Measurements from ENCODE around the gene TST. TPM values are rescaled to one million over a fixed set of nuclear protein-coding genes. Genes with fewer than 3 reads are reported as not detected.

Gene TST
- total RNA-seq, 4 donors from 2014 or later: 27.0 to 44.8 (median 38.6) TPM

DNA sequence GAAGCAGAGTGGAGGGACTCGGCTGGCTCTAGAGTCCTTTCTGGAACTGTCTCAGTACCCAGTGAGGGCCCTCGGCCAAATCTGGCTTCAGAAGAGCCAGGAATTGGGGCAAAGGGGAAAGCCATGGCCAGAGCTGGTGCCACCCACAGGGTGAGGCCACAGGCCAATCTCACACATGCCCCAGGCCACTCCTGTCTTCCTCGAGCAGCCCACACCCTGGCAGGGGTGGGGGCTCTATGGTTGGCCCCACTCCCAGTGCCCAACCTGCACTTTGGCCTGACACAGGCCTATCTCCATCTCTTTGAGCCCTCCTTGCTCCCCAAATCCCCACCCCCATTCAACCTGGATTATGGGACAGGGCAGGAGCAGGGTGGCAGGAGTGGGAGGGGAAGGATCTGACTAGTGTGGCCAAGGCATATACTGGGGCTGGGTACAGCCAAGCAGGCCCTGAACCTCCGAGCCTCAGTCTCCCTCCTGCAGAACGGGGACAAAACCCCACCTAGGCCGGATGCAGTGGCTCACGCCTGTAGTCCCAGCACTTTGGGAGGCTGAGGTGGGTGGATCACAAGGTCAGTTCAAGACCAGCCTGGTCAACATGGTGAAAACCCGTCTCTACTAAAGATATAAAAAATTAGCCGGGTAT lies 6.9 kb downstream of the TST start:
- Histone ChIP-seq H3K36me3 (peaks cover 0 to 19% (median 5%) of the 10 kb centered on the region in 4 donors), H3K27ac (replicated peaks in 1 of 4) (peak overlapping the region in 2 of 4 donors; percentile 22 to 28), H3K27me3 (no peaks in the 10 kb centered on the region), H3K4me3 (no peak overlapping the region), H3K9me3 (no peaks in the 10 kb centered on the region), H3K4me1 (peaks cover 36 to 59% (median 44%) of the 10 kb centered on the region in 4 donors)
- intact Hi-C loops (cut with DNase I): no loop called here
- no peak for TF ChIP-seq POLR2AphosphoS5 (IDR thresholded peaks at IDR 0.05)
- no peak for TF ChIP-seq POLR2A (IDR thresholded peaks at IDR 0.05; ENCODE audit: low read depth)
- TF ChIP-seq, protein P1, sequence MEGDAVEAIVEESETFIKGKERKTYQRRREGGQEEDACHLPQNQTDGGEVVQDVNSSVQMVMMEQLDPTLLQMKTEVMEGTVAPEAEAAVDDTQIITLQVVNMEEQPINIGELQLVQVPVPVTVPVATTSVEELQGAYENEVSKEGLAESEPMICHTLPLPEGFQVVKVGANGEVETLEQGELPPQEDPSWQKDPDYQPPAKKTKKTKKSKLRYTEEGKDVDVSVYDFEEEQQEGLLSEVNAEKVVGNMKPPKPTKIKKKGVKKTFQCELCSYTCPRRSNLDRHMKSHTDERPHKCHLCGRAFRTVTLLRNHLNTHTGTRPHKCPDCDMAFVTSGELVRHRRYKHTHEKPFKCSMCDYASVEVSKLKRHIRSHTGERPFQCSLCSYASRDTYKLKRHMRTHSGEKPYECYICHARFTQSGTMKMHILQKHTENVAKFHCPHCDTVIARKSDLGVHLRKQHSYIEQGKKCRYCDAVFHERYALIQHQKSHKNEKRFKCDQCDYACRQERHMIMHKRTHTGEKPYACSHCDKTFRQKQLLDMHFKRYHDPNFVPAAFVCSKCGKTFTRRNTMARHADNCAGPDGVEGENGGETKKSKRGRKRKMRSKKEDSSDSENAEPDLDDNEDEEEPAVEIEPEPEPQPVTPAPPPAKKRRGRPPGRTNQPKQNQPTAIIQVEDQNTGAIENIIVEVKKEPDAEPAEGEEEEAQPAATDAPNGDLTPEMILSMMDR (IDR thresholded peaks at IDR 0.05): no peak
- TF ChIP-seq EP300 (IDR thresholded peaks at IDR 0.05): no peak
- DNase-seq (ENCODE audit: extremely low spot score): no peak
- 88% methylated on average over 9 of the region's 9 CpGs for WGBS

DNA sequence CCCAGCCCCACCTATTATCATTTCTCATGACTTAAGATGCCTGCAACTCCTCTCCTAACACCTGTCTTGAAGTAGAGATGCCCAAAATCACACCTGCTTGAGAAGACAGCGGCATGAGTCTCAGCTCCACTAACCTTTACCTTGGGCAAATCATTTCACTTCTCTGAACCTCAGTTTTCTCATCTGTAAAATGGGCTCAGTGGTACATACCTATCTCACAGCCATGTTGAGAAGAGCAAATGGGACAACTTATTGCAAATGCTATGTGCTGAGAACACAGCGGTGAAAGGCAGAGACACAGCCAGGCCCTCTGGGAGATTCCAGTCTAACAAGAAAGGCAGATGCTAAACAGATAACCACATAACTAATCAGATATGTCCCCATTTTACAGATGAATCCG lies 7.8 kb downstream of the TST start:
- Histone ChIP-seq H3K27ac (replicated peaks in 1 of 4) (no peak overlapping the region), H3K9me3 (no peaks in the 10 kb centered on the region), H3K4me3 (no peak overlapping the region), H3K36me3 (peaks cover 0 to 10% (median 1%) of the 10 kb centered on the region in 4 donors), H3K4me1 (peaks cover 26 to 53% (median 35%) of the 10 kb centered on the region in 4 donors), H3K27me3 (no peaks in the 10 kb centered on the region)
- intact Hi-C loops (cut with DNase I): no loop called here
- WGBS: 90% methylated on average over 3 of the region's 3 CpGs
- TF ChIP-seq POLR2A (IDR thresholded peaks at IDR 0.05; ENCODE audit: low read depth) (no peak), EP300 (IDR thresholded peaks at IDR 0.05) (no peak), POLR2AphosphoS5 (IDR thresholded peaks at IDR 0.05) (no peak)
- TF ChIP-seq, protein P1 (IDR thresholded peaks at IDR 0.05): no peak
- no peak for DNase-seq (ENCODE audit: extremely low spot score)

DNA sequence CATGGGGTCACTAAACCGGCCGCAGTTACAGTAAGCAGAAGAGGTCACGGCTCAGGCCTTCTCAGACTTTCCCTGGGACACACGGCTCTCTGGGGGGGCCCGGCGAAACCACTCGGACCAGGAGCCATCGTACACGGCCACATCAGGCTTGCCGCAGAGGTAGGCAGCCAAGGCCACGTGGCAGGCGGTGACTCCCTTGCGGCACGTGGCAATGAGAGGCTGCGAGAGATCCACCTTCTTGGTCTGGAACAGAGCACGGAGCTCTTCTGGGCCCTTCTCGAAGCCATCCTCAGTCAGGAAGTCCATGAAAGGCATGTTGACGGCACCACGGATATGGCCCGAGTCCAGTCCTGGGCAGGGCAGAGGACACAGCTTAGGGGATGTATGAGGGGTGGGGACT lies 8.3 kb downstream of the TST start:
- no peaks in the 10 kb centered on the region for H3K9me3 ChIP-seq
- no peak overlapping the region for H3K4me3 ChIP-seq
- no peaks in the 10 kb centered on the region for H3K27me3 ChIP-seq
- no peak for DNase-seq (ENCODE audit: extremely low spot score)
- 93% methylated on average over 5 of the region's 20 CpGs for WGBS
- intact Hi-C loops (cut with DNase I): no loop called here
- H3K4me1 ChIP-seq: peaks cover 22 to 48% (median 30%) of the 10 kb centered on the region in 4 donors
- TF ChIP-seq POLR2A (IDR thresholded peaks at IDR 0.05; ENCODE audit: low read depth): no peak
- TF ChIP-seq, protein P1 (IDR thresholded peaks at IDR 0.05): no peak
- TF ChIP-seq EP300 (IDR thresholded peaks at IDR 0.05): no peak
- TF ChIP-seq POLR2AphosphoS5 (IDR thresholded peaks at IDR 0.05): no peak
- H3K27ac ChIP-seq (replicated peaks in 1 of 4): no peak overlapping the region
- peaks cover 0 to 9% (median 0%) of the 10 kb centered on the region in 4 donors for H3K36me3 ChIP-seq

DNA sequence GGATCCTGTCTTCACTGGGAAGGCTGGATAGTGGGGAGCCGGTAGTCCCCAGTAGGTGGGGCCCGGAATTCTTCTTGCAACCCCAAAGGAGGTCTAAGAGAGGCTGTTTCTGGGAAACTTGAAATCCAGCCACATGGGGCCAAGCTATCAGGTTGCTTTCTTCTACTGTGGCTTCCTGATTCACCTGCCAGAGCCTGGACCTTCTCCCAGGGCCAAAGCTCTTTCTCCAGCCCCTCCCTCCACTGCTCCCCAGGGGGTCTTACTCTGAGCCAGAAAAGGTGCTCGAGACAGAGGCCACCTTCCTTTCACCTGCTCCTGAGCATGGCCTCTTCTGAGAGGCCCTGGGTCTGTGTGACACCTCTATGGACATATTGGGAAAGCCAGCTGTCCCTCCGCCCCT lies 9.1 kb downstream of the TST start:
- Histone ChIP-seq H3K27ac (replicated peaks in 1 of 4) (no peak overlapping the region), H3K9me3 (no peaks in the 10 kb centered on the region), H3K4me3 (no peak overlapping the region), H3K36me3 (peaks cover 0 to 9% (median 0%) of the 10 kb centered on the region in 4 donors), H3K27me3 (no peaks in the 10 kb centered on the region), H3K4me1 (peaks cover 17 to 43% (median 23%) of the 10 kb centered on the region in 4 donors)
- DNase-seq (ENCODE audit: extremely low spot score): no peak
- intact Hi-C loops (cut with DNase I): no loop called here
- no peak for TF ChIP-seq POLR2A (IDR thresholded peaks at IDR 0.05; ENCODE audit: low read depth)
- TF ChIP-seq, protein P1 (IDR thresholded peaks at IDR 0.05): no peak
- no peak for TF ChIP-seq EP300 (IDR thresholded peaks at IDR 0.05)
- TF ChIP-seq POLR2AphosphoS5 (IDR thresholded peaks at IDR 0.05): no peak
- 92% methylated on average over 4 of the region's 4 CpGs for WGBS
